GM19397 (cell line): ENCODE data around the gene CAMLG.

Source experiments
- ATAC-seq: cut with Tn5 transposase; IDR thresholded peaks from one replicate; pipeline ENCODE4 v1.9.1; 2021; ENCODE audit warnings: mild to moderate bottlenecking, moderate library complexity; ENCODE audit not compliant: unreplicated experiment

Gene CAMLG

DNA sequence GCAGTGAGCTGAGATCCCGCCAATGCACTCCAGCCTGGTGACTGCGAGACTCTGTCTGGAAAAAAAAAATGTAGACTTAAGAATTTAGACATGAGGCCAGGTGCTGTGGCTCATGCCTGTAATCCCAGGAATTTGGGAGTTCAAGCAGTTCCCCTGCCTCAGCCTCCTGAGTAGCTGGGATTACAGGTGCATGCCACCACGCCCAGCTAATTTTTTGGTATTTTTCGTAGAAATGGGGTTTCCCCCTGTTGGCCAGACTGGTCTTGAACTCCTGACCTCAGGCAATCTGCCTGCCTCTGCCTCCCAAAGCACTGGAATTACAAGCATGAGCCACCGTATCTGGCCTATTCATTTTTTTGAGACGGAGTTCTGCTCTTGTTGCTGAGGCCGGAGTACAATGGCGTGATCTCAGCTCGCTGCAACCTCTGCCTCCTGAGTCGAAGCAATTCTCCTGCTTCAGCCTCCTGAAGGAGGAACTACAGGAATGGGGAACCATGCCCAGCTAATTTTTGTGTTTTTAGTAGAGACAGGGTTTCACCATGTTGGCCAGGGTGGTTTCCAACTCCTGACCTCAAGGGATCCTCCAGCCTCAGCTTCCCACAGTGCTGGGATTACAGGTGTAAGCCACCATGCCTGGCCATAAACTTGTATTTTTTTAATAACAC, 34.2 kb downstream of the CAMLG start:
- no peak for ATAC-seq

DNA sequence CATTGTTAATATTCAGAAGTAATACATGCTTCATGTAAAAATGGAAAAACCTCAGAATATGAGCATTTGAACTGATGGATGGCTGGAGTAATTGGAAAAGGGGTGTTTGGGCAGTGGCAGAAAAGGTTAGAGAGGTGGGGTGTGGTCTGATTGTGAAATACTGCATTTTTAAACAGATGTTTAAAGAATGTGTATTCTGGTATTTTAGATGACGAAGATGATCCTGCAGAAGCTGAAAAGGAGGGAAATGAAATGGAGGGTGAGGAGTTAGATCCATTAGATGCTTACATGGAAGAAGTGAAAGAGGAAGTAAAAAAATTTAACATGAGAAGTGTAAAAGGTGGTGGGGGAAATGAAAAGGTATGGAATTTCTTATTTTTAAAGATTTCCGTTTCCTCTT, 39.0 kb downstream of the CAMLG start:
- ATAC-seq = no peak

DNA sequence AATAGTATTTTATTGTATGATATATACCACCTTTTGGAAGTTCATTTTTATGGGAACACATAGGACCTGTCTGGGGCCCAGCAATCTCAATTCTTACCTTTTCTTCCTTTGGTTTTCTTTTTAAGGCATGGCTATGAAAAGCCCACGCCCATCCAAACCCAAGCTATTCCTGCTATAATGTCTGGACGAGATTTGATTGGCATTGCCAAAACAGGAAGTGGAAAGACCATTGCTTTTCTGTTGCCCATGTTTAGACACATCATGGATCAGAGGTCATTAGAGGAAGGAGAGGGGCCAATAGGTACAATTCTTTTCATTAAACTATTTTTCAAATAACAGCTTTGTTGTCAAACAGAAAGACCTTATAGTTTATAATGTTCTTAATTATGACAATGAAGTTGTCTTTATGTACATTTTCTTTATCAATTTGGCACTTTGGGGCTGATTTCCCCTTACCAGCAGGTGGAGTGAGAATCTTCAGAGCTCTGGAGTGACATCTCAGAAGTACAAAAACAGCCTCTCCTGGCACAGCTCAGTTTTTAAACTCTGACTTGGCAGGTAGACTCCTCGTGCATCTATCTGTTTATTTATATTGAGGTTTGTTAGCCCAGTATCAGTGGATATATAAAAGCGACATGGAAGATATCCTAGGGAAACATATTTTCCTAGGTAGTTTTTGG, 46.0 kb downstream of the CAMLG start:
- no peak for ATAC-seq

- ATAC-seq = no peak
These were observed 46.7 kb downstream of the CAMLG start for GRCh38 chr5:134784946-134785620.

DNA sequence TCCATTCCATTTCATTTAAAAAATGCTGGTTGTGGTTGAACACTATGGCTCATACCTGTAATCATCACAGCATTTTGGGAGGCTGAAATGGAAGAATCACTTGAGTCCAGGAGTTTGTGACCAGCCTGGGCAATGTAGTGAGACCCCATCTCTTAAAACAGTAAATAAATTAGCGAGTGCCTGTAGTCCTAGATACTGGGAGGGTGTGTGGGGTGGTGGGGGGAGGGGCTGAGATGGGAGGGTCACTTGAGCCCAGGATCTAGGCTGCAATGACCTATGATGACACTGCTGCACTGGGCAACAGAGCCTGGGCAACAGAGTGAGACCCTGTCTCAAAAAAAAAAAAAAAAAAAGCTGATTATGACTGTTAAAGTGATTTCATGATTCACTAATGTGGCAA, 49.3 kb downstream of the CAMLG start:
- no peak for ATAC-seq

GRCh38 chr5:134791580-134791979, 53.2 kb downstream of the CAMLG start:
- ATAC-seq = no peak

DNA sequence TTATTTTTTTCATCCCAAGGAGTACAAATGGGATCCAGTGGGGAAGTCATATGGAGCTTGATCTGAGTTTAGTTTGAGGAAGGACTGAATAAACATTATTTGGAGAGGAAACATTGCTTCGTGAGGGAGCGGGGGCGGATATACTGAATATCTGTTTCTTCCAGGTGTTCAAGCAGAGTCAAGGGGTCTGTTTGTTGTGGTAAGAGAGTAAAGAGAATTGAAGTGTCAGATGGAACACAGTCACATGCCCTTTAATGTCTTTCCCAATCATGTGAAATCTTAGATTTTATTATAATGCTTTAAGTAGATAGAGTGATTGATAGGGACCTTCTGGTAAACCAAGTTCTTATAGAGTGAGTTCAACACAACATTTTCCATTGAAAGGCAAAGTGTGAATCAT, 53.9 kb downstream of the CAMLG start:
- no peak for ATAC-seq

- ATAC-seq = no peak
These were observed 54.8 kb downstream of the CAMLG start for GRCh38 chr5:134793111-134793510.

DNA sequence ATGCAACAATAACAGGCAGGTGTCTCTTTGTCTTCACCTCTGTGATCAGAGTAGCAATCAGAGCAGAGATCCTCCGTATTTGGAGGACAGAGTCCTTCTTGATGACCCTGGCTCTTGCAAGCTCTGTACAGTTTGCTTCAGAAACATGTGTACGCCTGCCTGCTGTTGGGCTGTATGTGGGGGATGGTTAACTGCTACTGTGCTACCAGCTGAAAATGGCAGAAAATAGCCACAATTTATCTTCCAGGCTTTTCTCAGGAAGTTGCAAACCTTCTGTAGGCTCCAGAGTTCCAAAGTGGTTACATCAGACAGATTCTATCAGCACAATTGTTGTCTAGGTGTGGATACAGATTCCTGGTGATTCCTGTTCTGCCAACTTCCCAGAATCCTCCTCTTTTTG, 55.7 kb downstream of the CAMLG start:
- no peak for ATAC-seq

GRCh38 chr5:134794819-134795218, 56.5 kb downstream of the CAMLG start:
- no peak for ATAC-seq

DNA sequence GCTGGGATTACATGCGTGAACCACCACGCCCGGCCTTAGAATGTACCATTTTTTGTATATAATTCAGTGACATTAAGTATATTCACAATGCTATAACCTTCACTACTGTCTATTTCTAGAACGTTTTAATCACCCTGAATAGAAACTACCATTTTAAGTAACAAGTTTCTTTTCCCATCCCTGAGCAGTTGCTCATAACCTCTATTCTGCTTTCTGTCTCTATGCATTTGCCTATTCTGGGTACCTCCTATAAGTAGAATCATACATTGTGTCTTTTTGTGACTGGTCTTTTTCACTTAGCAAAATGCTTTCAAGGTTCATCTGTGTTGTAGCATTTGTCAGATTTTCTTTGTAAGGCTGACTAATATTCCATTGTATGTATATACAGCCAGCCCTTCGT, 60.1 kb downstream of the CAMLG start:
- ATAC-seq = no peak
